Measurements from ENCODE around the gene FBXO36. TPM values are rescaled to one million over a fixed set of nuclear protein-coding genes. Genes with fewer than 3 reads are reported as not detected.

FBXO36 gene
- total and polyA plus RNA-seq, 10 of the 15 experiments (the other 5 are each of a cell fraction or from before 2014, with no cell fraction given) = 0.79 to 2.7 (median 1.3) TPM

- no peak for TF ChIP-seq TCF3 (IDR thresholded peaks at IDR 0.05; ENCODE audit: borderline replicate concordance, insufficient read depth, low read depth, low read length)
- TF ChIP-seq TARDBP (IDR thresholded peaks at IDR 0.05; ENCODE audit: borderline replicate concordance) = no peak
- no peak for TF ChIP-seq PKNOX1 (IDR thresholded peaks at IDR 0.05)
- TF ChIP-seq NR2C2 (IDR thresholded peaks at IDR 0.05; ENCODE audit: borderline replicate concordance, control insufficient read depth, insufficient read length, low read depth) = no peak
- no peak for TF ChIP-seq EED (IDR thresholded peaks at IDR 0.05; ENCODE audit: low read depth)
- TF ChIP-seq POLR2AphosphoS2 (IDR thresholded peaks at IDR 0.05; ENCODE audit: low read depth, low read length) = no peak
- no peak for TF ChIP-seq NBN (IDR thresholded peaks at IDR 0.05)
- TF ChIP-seq IRF4 (IDR thresholded peaks at IDR 0.05; ENCODE audit: low read depth, low read length) = no peak
- TF ChIP-seq IKZF2 (IDR thresholded peaks at IDR 0.05) = no peak
- TF ChIP-seq STAT1 (conservative IDR thresholded peaks at IDR 0.05) = no peak
- no peak for TF ChIP-seq GATAD2B (conservative IDR thresholded peaks at IDR 0.05; ENCODE audit: low read depth)
These were observed 33.3 kb upstream of the FBXO36 start (continued) for GRCh38 chr2:229889023-229889422.

GRCh38 chr2:229896857-229897256, 25.4 kb upstream of the FBXO36 start:
- H3K4me3 ChIP-seq = no peak overlapping the region
- no peaks in the 10 kb centered on the region; the same call in none of the 2 replicates for H4K20me1 ChIP-seq (ENCODE audit: control insufficient read depth, insufficient read depth)
- no TSS peak for BruUV-seq (replicated peaks)
- POLR2A ChIA-PET = no interaction called here
- DNase-seq (ENCODE audit: low read depth, low spot score) (no peak), ATAC-seq (no peak), FAIRE-seq (no peak)
- H3K36me3 ChIP-seq (ENCODE audit: control insufficient read depth in 2 of 2, insufficient read depth in 2 of 2, low read length in 1 of 2) = peaks cover 2 to 10% of the 10 kb centered on the region in 2 experiments; a peak in 3 of 4 replicates
- intact Hi-C loops (cut with micrococcal nuclease; ENCODE audit: unreplicated experiment) (no loop called here), in situ Hi-C loops (cut with MboI) (no loop called here)
- no peaks in the 10 kb centered on the region for H3K4me1 ChIP-seq (ENCODE audit: control insufficient read depth, insufficient read depth, low read length)
- SMC1A ChIA-PET (ENCODE audit: uncharacterized antibody, unreplicated experiment) = interaction anchor here (1.0 to 1.3 kb wide), 3 partner anchors 13 to 103 kb away, joined by 3 to 4 read pairs (median 3); no protein-coding TSS in a partner anchor
- no peak overlapping the region for H3K27ac ChIP-seq (ENCODE audit: control insufficient read depth, insufficient read depth)
- no peak overlapping the region for H3K4me2 ChIP-seq (ENCODE audit: control insufficient read depth, insufficient read depth)
- no peak overlapping the region for H3K9ac ChIP-seq (ENCODE audit: control insufficient read depth, insufficient read depth, low read length)
- no peaks in the 10 kb centered on the region for H3K9me3 ChIP-seq (replicated peaks; ENCODE audit: control insufficient read depth, insufficient read depth, low read length)
- CTCF ChIA-PET = interaction anchor here (1.0 to 1.9 kb wide), 2 partner anchors 13 to 15 kb away, joined by 5 to 10 read pairs; no protein-coding TSS in a partner anchor
- RAD21 ChIA-PET (ENCODE audit: unreplicated experiment) = no interaction called here
- no peaks in the 10 kb centered on the region for H3K27me3 ChIP-seq (replicated peaks in 1 of 2; ENCODE audit: control insufficient read depth in 2 of 2, insufficient read depth in 2 of 2, low read length in 1 of 2)
- H3K79me2 ChIP-seq (ENCODE audit: control insufficient read depth, insufficient read depth, low read length) = peaks cover 76% of the 10 kb centered on the region
- H2AFZ ChIP-seq (ENCODE audit: control insufficient read depth, low read depth, low read length) = no peak overlapping the region
- WGBS (ENCODE audit: insufficient coverage, insufficient replicate concordance, low lambda C conversion rate, missing lambda C conversion rate) = 0% methylated on average over 1 of the region's 1 CpG
- no peak for TF ChIP-seq RAD51 (IDR thresholded peaks at IDR 0.05)
- TF ChIP-seq NRF1 (conservative IDR thresholded peaks at IDR 0.05; ENCODE audit: low read depth, low read length) = no peak
- no peak for TF ChIP-seq RELA (IDR thresholded peaks at IDR 0.05; ENCODE audit: borderline replicate concordance, partially characterized antibody)
- TF ChIP-seq PRDM15 (CRISPR knock-in tag; IDR thresholded peaks at IDR 0.05) = no peak
- TF ChIP-seq EZH2 (IDR thresholded peaks at IDR 0.05; ENCODE audit: borderline replicate concordance, control insufficient read depth, low read depth, low read length) = no peak
- no peak for TF ChIP-seq ZBED1 (IDR thresholded peaks at IDR 0.05; ENCODE audit: borderline replicate concordance)
- no peak for TF ChIP-seq NBN (IDR thresholded peaks at IDR 0.05)
- no peak for TF ChIP-seq USF1 (IDR thresholded peaks at IDR 0.05; ENCODE audit: borderline replicate concordance, extremely low read length, insufficient read depth, low read depth, low read length)

All from GM12878 (cell line).